ENCODE data around the gene TOGARAM1. TPM values are rescaled to one million over a fixed set of nuclear protein-coding genes. Genes with fewer than 3 reads are reported as not detected.

Gene TOGARAM1
- total RNA-seq, 1 experiment from 2014 or later = 12.9 TPM

DNA sequence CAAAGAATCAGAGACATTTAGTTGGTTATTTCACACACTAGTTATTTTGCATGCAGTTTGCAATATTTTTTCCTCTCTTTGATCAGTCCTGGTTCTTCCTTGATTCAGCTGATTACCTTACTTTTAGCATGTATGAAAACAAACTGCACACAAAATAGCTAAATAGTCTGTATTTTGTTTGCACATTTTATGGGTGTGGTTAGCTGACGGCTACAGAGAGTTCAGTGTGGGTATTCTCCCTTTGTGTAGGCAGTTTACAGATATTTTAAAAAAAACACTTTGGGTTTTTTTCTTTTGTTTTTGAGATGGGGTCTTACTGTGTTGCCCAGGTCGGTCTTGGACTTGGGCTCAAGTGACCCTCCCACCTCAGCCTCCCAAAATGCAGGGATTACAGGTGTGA lies 28.5 kb downstream of the TOGARAM1 start:
- Histone ChIP-seq H3K79me2 (ENCODE audit: low read depth) (peaks cover 44% of the 10 kb centered on the region; the same call in 1 of the 2 replicates), H3K27me3 (ENCODE audit: insufficient read depth, low read depth) (no peaks in the 10 kb centered on the region), H3F3A (ENCODE audit: insufficient read depth, low read depth) (no peaks in the 10 kb centered on the region), H3K4me1 (replicated peaks; ENCODE audit: insufficient read depth) (no peaks in the 10 kb centered on the region), H2AFZ (no peak overlapping the region), H3K9me2 (ENCODE audit: insufficient read depth) (no peaks in the 10 kb centered on the region), H3K4me3 (no peak overlapping the region), H3K4me2 (no peak overlapping the region), H3K9me3 (ENCODE audit: insufficient read depth, low read depth) (no peaks in the 10 kb centered on the region), H4K20me1 (ENCODE audit: insufficient read depth) (peaks cover 16% of the 10 kb centered on the region), H3K27ac (no peak overlapping the region), H3K36me3 (ENCODE audit: low read depth) (no peaks in the 10 kb centered on the region)
- ChIA-PET CTCF (no interaction called here), POLR2A (ENCODE audit: unreplicated experiment) (no interaction called here)
- BruUV-seq (replicated peaks) = no TSS peak
- TF ChIP-seq EZH2 (IDR thresholded peaks at IDR 0.05; ENCODE audit: low read depth) = no peak
- TF ChIP-seq, protein P1, sequence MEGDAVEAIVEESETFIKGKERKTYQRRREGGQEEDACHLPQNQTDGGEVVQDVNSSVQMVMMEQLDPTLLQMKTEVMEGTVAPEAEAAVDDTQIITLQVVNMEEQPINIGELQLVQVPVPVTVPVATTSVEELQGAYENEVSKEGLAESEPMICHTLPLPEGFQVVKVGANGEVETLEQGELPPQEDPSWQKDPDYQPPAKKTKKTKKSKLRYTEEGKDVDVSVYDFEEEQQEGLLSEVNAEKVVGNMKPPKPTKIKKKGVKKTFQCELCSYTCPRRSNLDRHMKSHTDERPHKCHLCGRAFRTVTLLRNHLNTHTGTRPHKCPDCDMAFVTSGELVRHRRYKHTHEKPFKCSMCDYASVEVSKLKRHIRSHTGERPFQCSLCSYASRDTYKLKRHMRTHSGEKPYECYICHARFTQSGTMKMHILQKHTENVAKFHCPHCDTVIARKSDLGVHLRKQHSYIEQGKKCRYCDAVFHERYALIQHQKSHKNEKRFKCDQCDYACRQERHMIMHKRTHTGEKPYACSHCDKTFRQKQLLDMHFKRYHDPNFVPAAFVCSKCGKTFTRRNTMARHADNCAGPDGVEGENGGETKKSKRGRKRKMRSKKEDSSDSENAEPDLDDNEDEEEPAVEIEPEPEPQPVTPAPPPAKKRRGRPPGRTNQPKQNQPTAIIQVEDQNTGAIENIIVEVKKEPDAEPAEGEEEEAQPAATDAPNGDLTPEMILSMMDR (conservative IDR thresholded peaks at IDR 0.05) = no peak
- intact Hi-C loops (cut with micrococcal nuclease; ENCODE audit: unreplicated experiment) = no loop called here
- DNase-seq = no peak

DNA sequence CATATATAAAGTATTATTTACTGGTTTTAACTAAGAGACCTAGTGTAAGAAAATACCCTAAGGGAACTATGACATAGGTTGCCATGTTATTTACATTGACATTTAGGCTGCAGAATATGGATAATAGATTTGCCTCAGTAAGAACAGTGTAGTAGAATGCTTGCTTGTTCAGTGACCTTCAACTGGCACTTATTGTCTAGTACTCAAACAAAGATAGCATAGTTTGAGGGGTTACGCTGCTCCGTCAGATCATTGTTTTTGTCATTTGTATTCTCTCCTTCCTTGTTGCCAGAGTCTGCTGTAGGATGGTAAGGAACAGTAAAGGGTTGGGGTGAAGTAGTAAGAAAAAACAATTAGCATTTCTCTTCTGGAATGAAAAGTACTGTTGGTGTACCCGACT lies 33.2 kb downstream of the TOGARAM1 start:
- H3K4me3 ChIP-seq = no peak overlapping the region
- no peak overlapping the region for H3K27ac ChIP-seq
- no peaks in the 10 kb centered on the region for H3K9me3 ChIP-seq (ENCODE audit: insufficient read depth, low read depth)
- CTCF ChIA-PET = no interaction called here
- no peaks in the 10 kb centered on the region for H3K36me3 ChIP-seq (ENCODE audit: low read depth)
- peaks cover 21% of the 10 kb centered on the region; the same call in 1 of the 2 replicates for H3K79me2 ChIP-seq (ENCODE audit: low read depth)
- DNase-seq = no peak
- no TSS peak for BruUV-seq (replicated peaks)
- H3K4me1 ChIP-seq (replicated peaks; ENCODE audit: insufficient read depth) = no peaks in the 10 kb centered on the region
- H3K4me2 ChIP-seq = no peak overlapping the region
- no peaks in the 10 kb centered on the region for H3K27me3 ChIP-seq (ENCODE audit: insufficient read depth, low read depth)
- POLR2A ChIA-PET (ENCODE audit: unreplicated experiment) = no interaction called here
- no peaks in the 10 kb centered on the region for H3F3A ChIP-seq (ENCODE audit: insufficient read depth, low read depth)
- intact Hi-C loops (cut with micrococcal nuclease; ENCODE audit: unreplicated experiment) = no loop called here
- H3K9me2 ChIP-seq (ENCODE audit: insufficient read depth) = no peaks in the 10 kb centered on the region
- H2AFZ ChIP-seq = no peak overlapping the region
- peaks cover 12% of the 10 kb centered on the region; the same call in 1 of the 2 replicates for H4K20me1 ChIP-seq (ENCODE audit: insufficient read depth)
- TF ChIP-seq, protein P1 (conservative IDR thresholded peaks at IDR 0.05) = no peak
- TF ChIP-seq EZH2 (IDR thresholded peaks at IDR 0.05; ENCODE audit: low read depth) = no peak

GRCh38 chr14:44995770-44996294 lies 33.8 kb downstream of the TOGARAM1 start:
- H3K36me3 ChIP-seq (ENCODE audit: low read depth) = no peaks in the 10 kb centered on the region
- ChIA-PET POLR2A (ENCODE audit: unreplicated experiment) (no interaction called here), CTCF (no interaction called here)
- H3K4me1 ChIP-seq (replicated peaks; ENCODE audit: insufficient read depth) = no peaks in the 10 kb centered on the region
- peaks cover 20% of the 10 kb centered on the region; the same call in 1 of the 2 replicates for H3K79me2 ChIP-seq (ENCODE audit: low read depth)
- TF ChIP-seq, protein P1 (conservative IDR thresholded peaks at IDR 0.05) = no peak
- TF ChIP-seq EZH2 (IDR thresholded peaks at IDR 0.05; ENCODE audit: low read depth) = no peak
- no peak overlapping the region for H2AFZ ChIP-seq
- no peaks in the 10 kb centered on the region for H3K9me2 ChIP-seq (ENCODE audit: insufficient read depth)
- BruUV-seq (replicated peaks) = no TSS peak
- DNase-seq = no peak
- no peak overlapping the region for H3K4me2 ChIP-seq
- no peaks in the 10 kb centered on the region for H3K9me3 ChIP-seq (ENCODE audit: insufficient read depth, low read depth)
- intact Hi-C loops (cut with micrococcal nuclease; ENCODE audit: unreplicated experiment) = no loop called here
- H3K4me3 ChIP-seq = no peak overlapping the region
- H3K27ac ChIP-seq = no peak overlapping the region
- no peaks in the 10 kb centered on the region for H3F3A ChIP-seq (ENCODE audit: insufficient read depth, low read depth)
- peaks cover 9% of the 10 kb centered on the region; the same call in 1 of the 2 replicates for H4K20me1 ChIP-seq (ENCODE audit: insufficient read depth)
- no peaks in the 10 kb centered on the region for H3K27me3 ChIP-seq (ENCODE audit: insufficient read depth, low read depth)

All from PC-9 (cell line).